Progenitor cell of endocrine pancreas (in vitro differentiated cells): Measurements from ENCODE around the gene MYO9A. TPM values are rescaled to one million over a fixed set of nuclear protein-coding genes. Genes with fewer than 3 reads are reported as not detected.

Experiments used
- DNase-seq: peaks from one replicate; pipeline ENCODE4 v3.0.0; 2021; ENCODE audit warnings: low spot score; ENCODE audit not compliant: unreplicated experiment
- H3K27ac Mint-ChIP-seq: 2 replicates; pipeline ENCODE4 v1.8.0; 2021; ENCODE audit warnings: mild to moderate bottlenecking, moderate library complexity, mixed read lengths
- H3K27me3 Mint-ChIP-seq: 2 replicates; pipeline ENCODE4 v1.8.0; 2021; ENCODE audit warnings: mixed read lengths
- H3K36me3 Mint-ChIP-seq: 2 replicates; pipeline ENCODE4 v1.8.0; 2022; ENCODE audit warnings: mixed read lengths; ENCODE audit not compliant: insufficient read depth
- H3K4me1 Mint-ChIP-seq: 2 replicates; pipeline ENCODE4 v1.8.0; 2021; ENCODE audit warnings: low read depth, mixed read lengths
- H3K4me3 Mint-ChIP-seq: 2 replicates; pipeline ENCODE4 v1.8.0; 2021; ENCODE audit warnings: low read depth, mild to moderate bottlenecking, moderate library complexity, mixed read lengths
- H3K9me3 Mint-ChIP-seq: 2 replicates; pipeline ENCODE4 v1.8.0; 2021; ENCODE audit warnings: low read depth, mixed read lengths
- total RNA-seq: library from RNA; stranded (reverse); gene quantifications from 2 replicates; pipeline ENCODE4 v1.2.1, GENCODE V29; 2021
- TF ChIP-seq, protein P1 (sequence below): fragments of 200-600 bp; sonication (generic); IDR thresholded peaks from one replicate; pipeline ENCODE4 v1.5.0; 2021; ENCODE audit warnings: antibody characterized with exemption, mild to moderate bottlenecking; ENCODE audit not compliant: unreplicated experiment

The MYO9A gene
- total RNA-seq, 1 donor from 2014 or later, result 32.0 TPM

DNA sequence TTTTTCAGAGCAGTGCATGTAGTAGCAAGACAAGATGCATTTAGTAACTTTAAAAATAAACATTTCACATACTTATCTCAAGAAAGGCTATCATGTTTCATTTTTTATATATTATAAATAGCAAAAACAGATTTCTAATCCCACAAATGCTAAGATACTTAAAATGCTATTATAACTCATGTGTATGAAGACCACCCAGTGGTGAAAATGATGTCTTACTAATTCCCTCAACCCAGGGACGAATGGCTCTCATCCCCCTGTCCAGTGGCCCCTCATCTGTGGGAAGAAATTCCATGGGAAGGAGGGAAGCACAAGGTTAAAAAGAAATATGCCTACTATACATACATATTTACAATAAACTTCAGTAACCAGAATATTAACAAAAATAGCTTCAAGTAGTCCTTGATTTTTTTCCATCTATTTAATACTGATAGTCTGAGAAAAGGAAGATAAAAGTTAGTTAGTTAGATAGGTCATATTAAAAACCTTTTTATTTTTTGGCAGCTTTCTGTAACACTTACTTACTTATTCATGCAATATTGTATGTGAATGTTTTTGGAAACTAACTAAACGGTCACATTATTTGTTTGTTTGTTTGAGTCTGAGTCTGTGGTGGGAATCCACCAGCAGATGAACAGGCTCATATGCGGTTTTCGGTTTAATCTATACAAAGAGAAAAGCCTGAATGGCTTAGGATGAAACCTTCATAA is 292.8 kb downstream of the MYO9A start:
- peaks cover 21% of the 10 kb centered on the region for H3K36me3 Mint-ChIP-seq
- H3K27me3 Mint-ChIP-seq, result no peaks in the 10 kb centered on the region
- no peaks in the 10 kb centered on the region for H3K4me1 Mint-ChIP-seq
- DNase-seq, result no peak
- H3K27ac Mint-ChIP-seq, result no peak overlapping the region
- no peak overlapping the region for H3K4me3 Mint-ChIP-seq
- H3K9me3 Mint-ChIP-seq, result peaks cover 12% of the 10 kb centered on the region
- TF ChIP-seq, protein P1, sequence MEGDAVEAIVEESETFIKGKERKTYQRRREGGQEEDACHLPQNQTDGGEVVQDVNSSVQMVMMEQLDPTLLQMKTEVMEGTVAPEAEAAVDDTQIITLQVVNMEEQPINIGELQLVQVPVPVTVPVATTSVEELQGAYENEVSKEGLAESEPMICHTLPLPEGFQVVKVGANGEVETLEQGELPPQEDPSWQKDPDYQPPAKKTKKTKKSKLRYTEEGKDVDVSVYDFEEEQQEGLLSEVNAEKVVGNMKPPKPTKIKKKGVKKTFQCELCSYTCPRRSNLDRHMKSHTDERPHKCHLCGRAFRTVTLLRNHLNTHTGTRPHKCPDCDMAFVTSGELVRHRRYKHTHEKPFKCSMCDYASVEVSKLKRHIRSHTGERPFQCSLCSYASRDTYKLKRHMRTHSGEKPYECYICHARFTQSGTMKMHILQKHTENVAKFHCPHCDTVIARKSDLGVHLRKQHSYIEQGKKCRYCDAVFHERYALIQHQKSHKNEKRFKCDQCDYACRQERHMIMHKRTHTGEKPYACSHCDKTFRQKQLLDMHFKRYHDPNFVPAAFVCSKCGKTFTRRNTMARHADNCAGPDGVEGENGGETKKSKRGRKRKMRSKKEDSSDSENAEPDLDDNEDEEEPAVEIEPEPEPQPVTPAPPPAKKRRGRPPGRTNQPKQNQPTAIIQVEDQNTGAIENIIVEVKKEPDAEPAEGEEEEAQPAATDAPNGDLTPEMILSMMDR, result no peak

DNA sequence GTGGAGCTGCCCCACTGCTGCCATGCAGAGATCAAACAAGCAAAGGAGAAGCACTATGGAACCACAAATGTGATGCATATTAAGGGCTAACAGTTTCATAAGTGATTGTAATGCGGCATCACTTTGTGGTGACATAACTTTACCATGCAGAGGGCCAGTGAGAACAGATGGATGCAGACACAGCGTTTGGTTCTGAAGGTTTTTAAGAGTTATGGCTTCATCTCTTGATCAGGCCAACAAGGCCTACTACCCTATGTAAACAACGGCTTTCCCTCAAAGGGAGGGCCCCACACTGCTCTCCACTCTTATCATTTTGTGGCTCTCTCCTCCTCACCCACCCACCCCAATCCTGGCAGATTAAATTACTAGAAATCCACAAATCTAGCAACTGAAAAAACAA is 294.1 kb downstream of the MYO9A start:
- H3K4me1 Mint-ChIP-seq, result no peaks in the 10 kb centered on the region
- no peak for DNase-seq
- H3K36me3 Mint-ChIP-seq, result peaks cover 21% of the 10 kb centered on the region
- H3K27ac Mint-ChIP-seq, result no peak overlapping the region
- H3K4me3 Mint-ChIP-seq, result no peak overlapping the region
- H3K27me3 Mint-ChIP-seq, result no peaks in the 10 kb centered on the region
- TF ChIP-seq, protein P1, result no peak
- peaks cover 14% of the 10 kb centered on the region for H3K9me3 Mint-ChIP-seq

DNA sequence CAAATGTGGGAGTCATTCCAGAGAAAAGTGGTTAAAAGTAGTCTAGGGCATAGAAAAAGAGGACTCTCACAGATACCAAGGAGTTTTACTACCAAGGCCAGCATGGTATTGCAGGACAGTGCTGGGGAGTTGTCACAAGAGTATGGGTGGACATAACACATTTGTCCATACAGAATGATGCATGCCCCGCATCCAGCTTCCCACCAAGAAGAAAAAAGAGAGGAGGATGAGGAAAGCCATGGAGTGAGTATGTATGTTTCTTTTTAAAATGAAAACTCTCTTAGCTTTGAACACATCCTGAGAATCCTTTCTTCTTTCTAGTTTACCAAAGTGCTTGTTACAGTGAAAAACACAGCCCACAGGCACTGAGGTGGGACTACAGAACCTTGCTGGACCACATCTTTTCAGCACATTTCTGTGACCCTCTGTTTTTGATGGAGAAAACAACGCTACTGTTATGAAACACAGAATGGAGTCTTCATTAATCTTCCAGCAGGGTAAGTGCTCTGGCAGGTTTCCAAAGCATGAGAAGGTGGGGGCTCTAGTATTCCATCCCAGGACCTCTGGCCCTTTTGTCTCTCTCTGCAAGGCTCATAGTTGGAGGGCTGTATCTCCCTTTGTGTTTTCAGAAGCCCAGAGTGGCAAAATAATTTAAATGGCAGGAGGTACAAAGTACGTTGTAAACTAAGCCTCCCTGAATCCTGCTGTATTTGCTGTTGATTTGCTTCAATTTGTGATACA is 294.9 kb downstream of the MYO9A start:
- no peaks in the 10 kb centered on the region for H3K4me1 Mint-ChIP-seq
- TF ChIP-seq, protein P1, result no peak
- DNase-seq, result no peak
- no peak overlapping the region for H3K27ac Mint-ChIP-seq
- H3K4me3 Mint-ChIP-seq, result no peak overlapping the region
- peaks cover 18% of the 10 kb centered on the region for H3K9me3 Mint-ChIP-seq
- H3K27me3 Mint-ChIP-seq, result no peaks in the 10 kb centered on the region
- peaks cover 19% of the 10 kb centered on the region for H3K36me3 Mint-ChIP-seq

DNA sequence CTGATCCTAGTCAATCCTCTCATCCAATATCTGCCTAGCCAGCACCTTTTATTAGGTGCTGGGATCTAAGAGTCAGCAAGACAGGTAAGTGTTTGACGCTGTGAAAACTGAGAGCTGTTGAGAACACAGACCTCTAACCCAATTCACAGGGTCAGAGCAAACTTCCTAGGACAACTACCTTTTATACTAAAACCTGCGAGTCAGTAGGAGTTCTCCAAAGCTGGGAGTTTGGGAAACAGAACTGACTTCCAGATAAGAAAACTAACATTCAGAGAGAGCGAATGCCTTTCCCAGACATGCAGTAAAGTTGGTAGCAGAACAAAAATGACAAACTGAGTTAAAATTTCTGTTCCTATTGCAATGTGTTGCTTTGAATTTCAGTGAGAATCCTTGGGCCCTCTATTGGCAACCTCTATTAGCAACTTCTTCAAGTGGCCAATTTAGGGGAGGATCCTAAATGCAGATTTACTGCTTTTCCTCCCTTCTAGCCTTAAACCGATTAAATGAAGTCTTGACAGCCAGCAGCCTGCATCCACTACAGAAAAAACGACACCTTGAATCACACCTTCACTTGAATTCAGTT is 296.3 kb downstream of the MYO9A start:
- Mint-ChIP-seq H3K4me3 (no peak overlapping the region), H3K4me1 (no peaks in the 10 kb centered on the region), H3K36me3 (peaks cover 15% of the 10 kb centered on the region)

DNA sequence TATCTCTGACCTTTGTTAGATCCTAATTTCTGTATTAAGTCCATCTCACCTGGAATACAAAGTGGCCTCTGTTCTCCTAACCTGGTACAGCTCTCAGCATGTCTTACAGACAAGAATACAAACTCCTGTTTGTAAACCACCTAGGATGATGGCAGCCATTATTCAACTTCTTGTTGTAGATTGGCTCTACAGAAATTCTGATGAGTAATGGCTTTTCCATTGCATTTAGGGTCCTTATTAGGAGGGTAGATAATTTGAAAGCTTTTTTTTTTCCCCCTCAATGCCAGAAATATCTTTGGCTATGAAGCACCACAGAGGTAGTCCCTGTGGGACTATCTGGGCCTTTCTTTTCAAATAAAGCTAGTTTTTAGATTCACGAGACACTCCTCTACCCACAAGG is 297.8 kb downstream of the MYO9A start:
- Mint-ChIP-seq H3K27me3 (no peaks in the 10 kb centered on the region), H3K27ac (no peak overlapping the region), H3K4me3 (no peak overlapping the region), H3K4me1 (no peaks in the 10 kb centered on the region), H3K36me3 (peaks cover 15% of the 10 kb centered on the region), H3K9me3 (peaks cover 21% of the 10 kb centered on the region)
- no peak for DNase-seq
- TF ChIP-seq, protein P1, result no peak

More for the DNA sequence above, 296.3 kb downstream of the MYO9A start:
- Mint-ChIP-seq H3K27ac (no peak overlapping the region), H3K27me3 (no peaks in the 10 kb centered on the region), H3K9me3 (peaks cover 21% of the 10 kb centered on the region)
- no peak for DNase-seq
- TF ChIP-seq, protein P1, result no peak
